ENCODE measurements around the gene COL4A1. TPM values are rescaled to one million over a fixed set of nuclear protein-coding genes. Genes with fewer than 3 reads are reported as not detected.

COL4A1 gene
- polyA plus RNA-seq, 1 donor (not counting 4 experiments of a cell fraction or from before 2014, with no cell fraction given) = 22.3 TPM

GRCh38 chr13:110326263-110326904 is 19.4 kb upstream of the COL4A1 start:
- Histone ChIP-seq H3K9me1 (ENCODE audit: control insufficient read depth, extremely low read depth, insufficient read depth, low read length) (no peaks in the 10 kb centered on the region), H3K4me3 (ENCODE audit: control insufficient read depth in 2 of 3, extremely low read depth in 1 of 3, insufficient read depth in 2 of 3, low read depth in 1 of 3, low read length in 3 of 3) (no peak overlapping the region), H3K27ac (ENCODE audit: control insufficient read depth, insufficient read depth, low read length) (no peak overlapping the region), H3K4me2 (ENCODE audit: control insufficient read depth, extremely low read depth, insufficient read depth, low read depth, low read length) (no peak overlapping the region), H3K36me3 (ENCODE audit: control insufficient read depth in 2 of 2, extremely low read depth in 1 of 2, insufficient read depth in 2 of 2, low read length in 2 of 2) (peaks cover 0 to 5% of the 10 kb centered on the region in 2 experiments), H3K9ac (ENCODE audit: control insufficient read depth, extremely low read depth, insufficient read depth, low read length) (no peak overlapping the region), H3K4me1 (ENCODE audit: control insufficient read depth, extremely low read depth, insufficient read depth, low read length) (peaks cover under 1% of the 10 kb centered on the region), H3K79me2 (ENCODE audit: control insufficient read depth, insufficient read depth, low read length) (peaks cover 82% of the 10 kb centered on the region), H2AFZ (ENCODE audit: control insufficient read depth, low read length) (no peak overlapping the region), H3K9me3 (ENCODE audit: control insufficient read depth, low read depth, low read length) (no peaks in the 10 kb centered on the region), H4K20me1 (ENCODE audit: control insufficient read depth, extremely low read depth, insufficient read depth, low read length) (no peaks in the 10 kb centered on the region), H3K27me3 (ENCODE audit: control insufficient read depth, extremely low read depth, insufficient read depth, low read length) (no peaks in the 10 kb centered on the region)
- FAIRE-seq = no peak
- dilution Hi-C loops (cut with MboI; ENCODE audit: extremely low pct_ligation_motif_present, low sequenced_read_pairs) = no loop called here
- no peak for DNase-seq (ENCODE audit: low read depth, low spot score)
- TF ChIP-seq EZH2 (IDR thresholded peaks at IDR 0.05; ENCODE audit: low read length) = no peak
- TF ChIP-seq, protein P1, sequence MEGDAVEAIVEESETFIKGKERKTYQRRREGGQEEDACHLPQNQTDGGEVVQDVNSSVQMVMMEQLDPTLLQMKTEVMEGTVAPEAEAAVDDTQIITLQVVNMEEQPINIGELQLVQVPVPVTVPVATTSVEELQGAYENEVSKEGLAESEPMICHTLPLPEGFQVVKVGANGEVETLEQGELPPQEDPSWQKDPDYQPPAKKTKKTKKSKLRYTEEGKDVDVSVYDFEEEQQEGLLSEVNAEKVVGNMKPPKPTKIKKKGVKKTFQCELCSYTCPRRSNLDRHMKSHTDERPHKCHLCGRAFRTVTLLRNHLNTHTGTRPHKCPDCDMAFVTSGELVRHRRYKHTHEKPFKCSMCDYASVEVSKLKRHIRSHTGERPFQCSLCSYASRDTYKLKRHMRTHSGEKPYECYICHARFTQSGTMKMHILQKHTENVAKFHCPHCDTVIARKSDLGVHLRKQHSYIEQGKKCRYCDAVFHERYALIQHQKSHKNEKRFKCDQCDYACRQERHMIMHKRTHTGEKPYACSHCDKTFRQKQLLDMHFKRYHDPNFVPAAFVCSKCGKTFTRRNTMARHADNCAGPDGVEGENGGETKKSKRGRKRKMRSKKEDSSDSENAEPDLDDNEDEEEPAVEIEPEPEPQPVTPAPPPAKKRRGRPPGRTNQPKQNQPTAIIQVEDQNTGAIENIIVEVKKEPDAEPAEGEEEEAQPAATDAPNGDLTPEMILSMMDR (optimal IDR thresholded peaks at IDR 0.05 in 1 of 3, IDR thresholded peaks at IDR 0.05 in 1 of 3, conservative IDR thresholded peaks at IDR 0.05 in 1 of 3; ENCODE audit: extremely low read depth in 1 of 3, insufficient read depth in 2 of 3, low read length in 3 of 3) = no peak

DNA sequence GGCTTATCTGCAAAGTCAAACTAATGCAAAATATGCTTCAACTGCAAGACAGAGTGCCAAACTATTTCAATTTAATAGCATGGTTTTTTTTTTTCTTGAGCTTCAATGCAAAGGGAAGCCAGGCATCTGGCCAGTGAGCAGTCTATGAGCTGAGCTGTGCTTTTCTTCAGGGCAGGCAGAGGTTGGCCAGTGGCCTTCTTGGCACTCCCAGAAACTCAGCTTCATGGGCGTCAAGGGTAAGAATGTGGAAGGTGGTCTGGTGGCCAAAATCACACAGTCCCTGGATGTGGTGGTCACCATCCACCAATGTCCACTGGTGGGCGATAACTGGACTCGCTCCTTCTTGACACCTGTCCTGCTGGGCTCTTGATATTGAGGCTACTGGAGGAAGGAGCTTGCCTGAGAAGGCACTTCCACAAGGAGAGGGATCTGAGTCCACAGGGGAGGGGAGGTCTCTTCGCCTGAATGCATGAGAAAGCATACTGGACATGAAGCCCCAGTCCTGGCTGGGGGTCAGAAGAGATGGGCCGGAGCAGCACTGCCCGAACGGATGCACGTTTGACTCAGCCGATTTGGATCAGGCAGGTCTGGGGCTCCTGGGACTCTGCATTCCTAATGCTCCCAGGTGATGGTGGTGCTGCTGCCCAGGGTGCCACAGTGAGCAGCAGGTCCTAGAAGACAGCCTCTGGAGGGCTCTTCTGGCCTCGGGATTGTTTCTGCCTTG is 17.2 kb upstream of the COL4A1 start:
- peaks cover 20% of the 10 kb centered on the region for H3K4me1 ChIP-seq (ENCODE audit: control insufficient read depth, extremely low read depth, insufficient read depth, low read length)
- no peaks in the 10 kb centered on the region for H3K27me3 ChIP-seq (ENCODE audit: control insufficient read depth, extremely low read depth, insufficient read depth, low read length)
- dilution Hi-C loops (cut with MboI; ENCODE audit: extremely low pct_ligation_motif_present, low sequenced_read_pairs) = no loop called here
- TF ChIP-seq, protein P1 (optimal IDR thresholded peaks at IDR 0.05 in 1 of 3, IDR thresholded peaks at IDR 0.05 in 1 of 3, conservative IDR thresholded peaks at IDR 0.05 in 1 of 3; ENCODE audit: extremely low read depth in 1 of 3, insufficient read depth in 2 of 3, low read length in 3 of 3) = no peak
- TF ChIP-seq EZH2 (IDR thresholded peaks at IDR 0.05; ENCODE audit: low read length) = no peak
- no peak overlapping the region for H3K9ac ChIP-seq (ENCODE audit: control insufficient read depth, extremely low read depth, insufficient read depth, low read length)
- peaks cover 75% of the 10 kb centered on the region for H3K79me2 ChIP-seq (ENCODE audit: control insufficient read depth, insufficient read depth, low read length)
- no peak overlapping the region for H2AFZ ChIP-seq (ENCODE audit: control insufficient read depth, low read length)
- no peak overlapping the region for H3K27ac ChIP-seq (ENCODE audit: control insufficient read depth, insufficient read depth, low read length)
- no peaks in the 10 kb centered on the region for H3K9me3 ChIP-seq (ENCODE audit: control insufficient read depth, low read depth, low read length)
- H4K20me1 ChIP-seq (ENCODE audit: control insufficient read depth, extremely low read depth, insufficient read depth, low read length) = no peaks in the 10 kb centered on the region
- DNase-seq (ENCODE audit: low read depth, low spot score) (no peak), FAIRE-seq (no peak)
- H3K36me3 ChIP-seq (ENCODE audit: control insufficient read depth in 2 of 2, extremely low read depth in 1 of 2, insufficient read depth in 2 of 2, low read length in 2 of 2) = peaks cover 0 to 5% of the 10 kb centered on the region in 2 experiments
- H3K9me1 ChIP-seq (ENCODE audit: control insufficient read depth, extremely low read depth, insufficient read depth, low read length) = no peaks in the 10 kb centered on the region
- no peak overlapping the region for H3K4me3 ChIP-seq (ENCODE audit: control insufficient read depth in 2 of 3, extremely low read depth in 1 of 3, insufficient read depth in 2 of 3, low read depth in 1 of 3, low read length in 3 of 3)
- no peak overlapping the region for H3K4me2 ChIP-seq (ENCODE audit: control insufficient read depth, extremely low read depth, insufficient read depth, low read depth, low read length)

Measured in keratinocyte (primary cell).